NCI-H2029 (cell line): Measurements from ENCODE around the gene LIN52.

Source experiments
- DNase-seq: peaks from one replicate; lab custom pipeline; 2025; lab: John Stamatoyannopoulos, UW

The LIN52 gene

GRCh38 chr14:74237441-74237840, 152.7 kb downstream of the LIN52 start:
- DNase-seq: no peak

- DNase-seq: no peak
Measured at GRCh38 chr14:74238974-74239847, 154.5 kb downstream of the LIN52 start, which contains the start of gene VSX2. Gene VSX2, plus strand, starts transcription at chr14:74239449. Its CDS starts 113 bp downstream, at chr14:74239562.

- DNase-seq: no peak
Measured at GRCh38 chr14:74239848-74240793, 155.4 kb downstream of the LIN52 start.

- no peak for DNase-seq
Measured at GRCh38 chr14:74240794-74241651, 156.3 kb downstream of the LIN52 start.

- no peak for DNase-seq
Measured at GRCh38 chr14:74241652-74242017, 156.9 kb downstream of the LIN52 start.

- no peak for DNase-seq
Measured at GRCh38 chr14:74242021-74242779, 157.4 kb downstream of the LIN52 start.

GRCh38 chr14:74242780-74243042, 158.0 kb downstream of the LIN52 start:
- no peak for DNase-seq

- DNase-seq: no peak
Measured at GRCh38 chr14:74243051-74243450, 158.3 kb downstream of the LIN52 start.

- no peak for DNase-seq
Measured at GRCh38 chr14:74244115-74244514, 159.4 kb downstream of the LIN52 start.

GRCh38 chr14:74245292-74245691, 160.5 kb downstream of the LIN52 start:
- no peak for DNase-seq

GRCh38 chr14:74246542-74246941, 161.8 kb downstream of the LIN52 start:
- no peak for DNase-seq

- DNase-seq: no peak
Measured at GRCh38 chr14:74248017-74248416, 163.3 kb downstream of the LIN52 start.

GRCh38 chr14:74249433-74250375, 164.9 kb downstream of the LIN52 start:
- DNase-seq: no peak
